Renal pelvis (tissue), 4 donors: Measurements from ENCODE around the gene SEMA5A. TPM values are rescaled to one million over a fixed set of nuclear protein-coding genes. Genes with fewer than 3 reads are reported as not detected.

ENCODE experiments used
- DNase-seq: peaks from one replicate; pipeline ENCODE4 v3.0.0-alpha.2; 2013
- polyA plus RNA-seq, 3 donors: library from polyadenylated mRNA; unstranded; fragments of 120-200 nt; gene quantifications; one replicate each; pipeline ENCODE4 v1.2.1, GENCODE V29; 2013; ENCODE audit not compliant: insufficient read length in 3 of 3

SEMA5A gene
- polyA plus RNA-seq, 3 donors = 32.5 to 44.8 (median 42.8) TPM

- no peak for DNase-seq
These were observed 214.5 kb downstream of the SEMA5A start for GRCh38 chr5:9331372-9331771.

GRCh38 chr5:9329125-9329524 lies 216.8 kb downstream of the SEMA5A start:
- DNase-seq = no peak

GRCh38 chr5:9325549-9325948 lies 220.3 kb downstream of the SEMA5A start:
- DNase-seq = no peak

GRCh38 chr5:9324348-9325077 lies 221.4 kb downstream of the SEMA5A start:
- DNase-seq = peak; percentile 29

- DNase-seq = no peak
These were observed 225.2 kb downstream of the SEMA5A start for GRCh38 chr5:9320652-9321051.

- no peak for DNase-seq
These were observed 227.8 kb downstream of the SEMA5A start for GRCh38 chr5:9318031-9318430.

GRCh38 chr5:9316733-9317132 lies 229.1 kb downstream of the SEMA5A start:
- no peak for DNase-seq

GRCh38 chr5:9316041-9316440 lies 229.8 kb downstream of the SEMA5A start:
- no peak for DNase-seq

GRCh38 chr5:9314558-9314957 lies 231.3 kb downstream of the SEMA5A start:
- no peak for DNase-seq

- no peak for DNase-seq
These were observed 232.1 kb downstream of the SEMA5A start for GRCh38 chr5:9313751-9314150.

GRCh38 chr5:9307150-9307549 lies 238.7 kb downstream of the SEMA5A start:
- no peak for DNase-seq

- no peak for DNase-seq
These were observed 243.7 kb downstream of the SEMA5A start for GRCh38 chr5:9302218-9302617.

- no peak for DNase-seq
These were observed 244.7 kb downstream of the SEMA5A start for GRCh38 chr5:9301200-9301599.

- no peak for DNase-seq
These were observed 248.7 kb downstream of the SEMA5A start for GRCh38 chr5:9297134-9297533.

GRCh38 chr5:9295466-9295801 lies 250.4 kb downstream of the SEMA5A start:
- no peak for DNase-seq

- DNase-seq = no peak
These were observed 250.9 kb downstream of the SEMA5A start for GRCh38 chr5:9294793-9295465.

GRCh38 chr5:9288234-9288633 lies 257.6 kb downstream of the SEMA5A start:
- no peak for DNase-seq

- no peak for DNase-seq
These were observed 261.0 kb downstream of the SEMA5A start for GRCh38 chr5:9284781-9285307.

- DNase-seq = no peak
These were observed 261.6 kb downstream of the SEMA5A start for GRCh38 chr5:9284272-9284671.

- no peak for DNase-seq
These were observed 262.4 kb downstream of the SEMA5A start for GRCh38 chr5:9283473-9283872.

GRCh38 chr5:9283021-9283420 lies 262.9 kb downstream of the SEMA5A start:
- no peak for DNase-seq

- no peak for DNase-seq
These were observed 263.7 kb downstream of the SEMA5A start for GRCh38 chr5:9282211-9282610.

- DNase-seq = no peak
These were observed 266.1 kb downstream of the SEMA5A start for GRCh38 chr5:9279774-9280173.
